Retinal pigment epithelial cell (primary cell): Measurements from ENCODE around the gene RAD50.
"Not testable (repeated sequence)": the region's sequence is repeated elsewhere in the genome, so short reads cannot be mapped to it uniquely, and the experiment has no call there.

Experiments
- DNase-seq: peaks from one replicate; pipeline ENCODE4 v3.0.0-alpha.2; 2010; ENCODE audit warnings: low read depth
- H3K4me3 ChIP-seq: 2 replicates; pipeline ENCODE4 v1.5.1; 2011; ENCODE audit warnings: mild to moderate bottlenecking, low read length, control low read depth, moderate library complexity
- TF ChIP-seq, protein P1 (sequence below): conservative IDR thresholded peaks from 2 replicates; pipeline ENCODE4 v1.5.1; 2011; ENCODE audit warnings: low read depth, low read length, control low read depth, inconsistent platforms

RAD50 gene

DNA sequence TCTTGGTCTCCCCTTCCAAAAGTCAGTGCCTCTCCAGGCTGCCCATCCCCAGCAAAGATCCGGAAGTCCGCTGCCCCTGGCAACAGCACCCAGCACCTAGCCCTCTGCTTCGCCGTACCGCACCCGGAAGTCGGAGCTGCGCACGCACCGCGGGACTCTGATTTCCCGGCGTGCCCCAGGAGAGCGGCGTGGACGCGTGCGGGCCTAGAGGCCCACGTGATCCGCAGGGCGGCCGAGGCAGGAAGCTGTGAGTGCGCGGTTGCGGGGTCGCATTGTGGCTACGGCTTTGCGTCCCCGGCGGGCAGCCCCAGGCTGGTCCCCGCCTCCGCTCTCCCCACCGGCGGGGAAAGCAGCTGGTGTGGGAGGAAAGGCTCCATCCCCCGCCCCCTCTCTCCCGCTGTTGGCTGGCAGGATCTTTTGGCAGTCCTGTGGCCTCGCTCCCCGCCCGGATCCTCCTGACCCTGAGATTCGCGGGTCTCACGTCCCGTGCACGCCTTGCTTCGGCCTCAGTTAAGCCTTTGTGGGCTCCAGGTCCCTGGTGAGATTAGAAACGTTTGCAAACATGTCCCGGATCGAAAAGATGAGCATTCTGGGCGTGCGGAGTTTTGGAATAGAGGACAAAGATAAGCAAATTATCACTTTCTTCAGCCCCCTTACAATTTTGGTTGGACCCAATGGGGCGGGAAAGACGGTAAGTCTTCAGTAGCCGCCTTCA, at the start of gene RAD50:
RAD50 (plus strand) TSS at position 215 of the 715 bp plus-strand sequence; CDS start at position 563, 348 bp downstream.
- TF ChIP-seq, protein P1, sequence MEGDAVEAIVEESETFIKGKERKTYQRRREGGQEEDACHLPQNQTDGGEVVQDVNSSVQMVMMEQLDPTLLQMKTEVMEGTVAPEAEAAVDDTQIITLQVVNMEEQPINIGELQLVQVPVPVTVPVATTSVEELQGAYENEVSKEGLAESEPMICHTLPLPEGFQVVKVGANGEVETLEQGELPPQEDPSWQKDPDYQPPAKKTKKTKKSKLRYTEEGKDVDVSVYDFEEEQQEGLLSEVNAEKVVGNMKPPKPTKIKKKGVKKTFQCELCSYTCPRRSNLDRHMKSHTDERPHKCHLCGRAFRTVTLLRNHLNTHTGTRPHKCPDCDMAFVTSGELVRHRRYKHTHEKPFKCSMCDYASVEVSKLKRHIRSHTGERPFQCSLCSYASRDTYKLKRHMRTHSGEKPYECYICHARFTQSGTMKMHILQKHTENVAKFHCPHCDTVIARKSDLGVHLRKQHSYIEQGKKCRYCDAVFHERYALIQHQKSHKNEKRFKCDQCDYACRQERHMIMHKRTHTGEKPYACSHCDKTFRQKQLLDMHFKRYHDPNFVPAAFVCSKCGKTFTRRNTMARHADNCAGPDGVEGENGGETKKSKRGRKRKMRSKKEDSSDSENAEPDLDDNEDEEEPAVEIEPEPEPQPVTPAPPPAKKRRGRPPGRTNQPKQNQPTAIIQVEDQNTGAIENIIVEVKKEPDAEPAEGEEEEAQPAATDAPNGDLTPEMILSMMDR, result no peak
- DNase-seq, result peak; percentile 60
- H3K4me3 ChIP-seq, result peak within 1 kb of the TSS; percentile 65

DNA sequence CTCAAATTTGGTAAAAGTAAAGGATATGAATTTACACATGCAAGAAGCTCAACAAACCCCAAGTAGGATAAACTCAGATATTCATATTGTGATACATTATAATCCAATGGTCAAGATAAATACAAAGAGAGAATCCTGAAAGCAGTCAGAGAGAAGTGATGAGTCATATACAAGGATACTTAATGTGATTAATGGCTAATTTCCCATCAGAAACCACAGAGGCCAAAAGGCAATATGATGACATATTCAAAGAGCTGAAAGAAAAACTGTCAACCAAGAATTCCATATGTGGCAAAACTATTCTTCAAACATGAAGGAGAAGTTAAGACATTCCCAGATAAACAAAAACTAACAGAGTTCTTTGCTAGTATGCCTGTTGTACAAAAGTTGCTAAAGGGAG, 46.7 kb upstream of the RAD50 start:
- no peak for DNase-seq
- TF ChIP-seq, protein P1, result no peak
- H3K4me3 ChIP-seq, result no peak overlapping the region

DNA sequence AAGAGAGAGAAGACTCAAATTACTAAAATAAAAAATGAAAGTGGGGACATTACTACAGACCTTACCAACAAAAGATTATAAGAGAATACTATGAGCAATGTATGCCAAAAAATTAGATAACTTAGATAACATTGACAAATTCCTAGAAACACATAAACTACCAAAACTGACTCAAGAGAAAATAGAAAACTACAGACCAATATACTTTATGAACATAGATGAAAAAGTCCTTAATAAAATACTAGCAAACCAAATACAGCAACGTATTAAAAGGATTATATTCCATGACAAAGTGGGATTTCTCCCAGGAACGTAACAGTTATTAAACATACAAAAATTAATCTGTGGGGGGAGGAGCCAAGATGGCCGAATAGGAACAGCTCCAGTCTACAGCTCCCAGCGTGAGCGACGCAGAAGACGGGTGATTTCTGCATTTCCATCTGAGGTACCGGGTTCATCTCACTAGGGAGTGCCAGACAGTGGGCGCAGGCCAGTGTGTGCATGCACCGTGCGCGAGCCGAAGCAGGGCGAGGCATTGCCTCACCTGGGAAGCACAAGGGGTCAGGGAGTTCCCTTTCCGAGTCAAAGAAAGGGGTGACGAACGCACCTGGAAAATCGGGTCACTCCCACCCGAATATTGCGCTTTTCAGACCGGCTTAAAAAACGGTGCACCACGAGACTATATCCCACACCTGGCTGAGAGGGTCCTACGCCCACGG, 43.0 kb upstream of the RAD50 start:
- not testable (repeated sequence) for DNase-seq, H3K4me3 ChIP-seq

DNA sequence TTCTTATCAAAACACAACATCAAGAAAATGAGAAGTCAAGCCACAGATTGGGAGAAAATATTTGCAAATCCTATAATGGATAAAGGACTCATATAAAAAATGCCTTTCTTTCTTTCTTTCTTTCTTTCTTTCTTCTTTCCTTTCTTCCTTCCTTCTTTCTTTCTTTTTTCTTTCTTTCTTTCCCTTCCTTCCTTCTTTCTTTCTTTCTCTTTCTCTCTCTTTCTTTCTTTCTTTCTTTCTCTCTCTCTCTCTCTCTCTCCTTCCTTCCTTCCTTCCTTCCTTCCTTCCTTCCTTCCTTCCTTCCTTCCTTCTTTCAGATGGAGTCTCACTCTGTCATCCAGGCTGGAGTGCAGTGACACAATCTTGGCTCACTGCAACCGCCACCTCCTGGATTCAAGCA, 34.7 kb upstream of the RAD50 start:
- not testable (repeated sequence) for H3K4me3 ChIP-seq, DNase-seq

DNA sequence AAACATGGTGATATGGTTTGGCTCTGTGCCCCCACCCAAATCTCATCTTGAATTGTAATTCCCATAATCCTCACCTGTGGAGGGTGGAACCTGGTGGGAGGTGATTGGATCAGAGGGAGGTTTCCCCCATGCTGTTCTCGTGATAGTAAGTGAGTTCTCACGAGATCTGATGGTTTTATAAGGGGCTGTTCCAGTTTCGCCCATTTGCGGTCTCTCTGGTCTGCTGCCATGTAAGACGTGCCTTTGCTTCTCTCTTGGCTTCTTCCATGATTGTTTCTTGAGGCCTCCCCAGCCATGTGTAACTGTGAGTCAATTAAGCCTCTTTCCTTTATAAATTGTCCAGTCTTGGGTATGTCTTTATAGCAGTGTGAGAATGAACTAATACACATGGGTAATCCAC, 31.9 kb upstream of the RAD50 start:
- H3K4me3 ChIP-seq, DNase-seq: not testable (repeated sequence)

DNA sequence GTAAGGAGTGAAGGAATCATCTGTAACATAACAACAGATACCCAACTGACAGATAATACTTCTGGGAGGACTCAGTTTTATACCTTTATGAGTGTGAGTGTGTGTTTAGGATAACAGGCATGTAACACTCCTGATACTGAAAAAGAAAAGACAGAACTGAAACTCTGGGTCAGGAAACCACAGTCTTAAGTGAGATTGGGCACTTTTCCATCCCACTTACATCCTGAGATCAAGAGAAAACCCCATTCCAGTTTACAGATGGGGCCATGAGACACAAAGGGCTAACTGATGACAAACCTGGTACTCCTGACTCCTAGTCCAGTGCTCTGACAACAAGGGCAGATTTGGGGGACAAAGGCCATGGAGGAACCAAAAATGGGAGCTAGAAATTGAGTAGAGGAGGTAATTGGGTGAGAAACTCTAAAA, 31.5 kb upstream of the RAD50 start:
- no peak overlapping the region for H3K4me3 ChIP-seq
- DNase-seq, result no peak
- TF ChIP-seq, protein P1, result no peak

DNA sequence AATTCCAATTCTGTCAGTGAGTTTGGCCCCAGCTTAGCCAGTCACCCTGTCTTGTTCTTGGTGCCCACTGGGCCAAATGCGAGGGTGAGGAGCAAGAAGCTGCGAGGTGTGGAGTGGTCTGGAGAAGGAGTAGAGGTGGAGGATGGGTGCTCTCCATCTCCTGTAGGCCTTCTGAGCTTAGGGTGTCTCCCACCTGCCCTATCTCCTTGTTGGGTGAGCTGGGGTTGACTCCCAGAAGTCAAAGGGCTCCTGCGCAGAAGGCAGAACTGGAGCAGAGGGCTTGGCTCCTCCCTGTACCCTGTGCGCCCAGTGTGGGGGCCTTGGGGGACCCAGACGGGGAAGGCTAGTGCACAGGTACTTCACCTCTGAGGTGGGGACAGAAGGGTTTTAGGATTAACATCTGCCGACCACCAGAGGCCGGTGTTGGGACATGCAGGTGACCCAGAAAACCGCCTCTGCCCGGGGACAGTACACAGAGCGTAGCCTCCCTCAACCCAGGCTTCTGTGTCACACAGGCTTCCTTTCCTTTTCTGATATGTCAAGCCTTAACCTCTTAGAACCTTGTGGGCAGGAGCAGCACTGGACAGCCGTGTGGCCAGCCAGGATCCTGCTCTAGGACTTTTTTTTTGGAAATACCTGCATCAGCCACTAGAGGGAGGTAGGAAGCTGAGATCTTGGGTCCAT, 30.3 kb upstream of the RAD50 start:
- TF ChIP-seq, protein P1, result peak; percentile 77
- DNase-seq, result no peak
- H3K4me3 ChIP-seq, result no peak overlapping the region

DNA sequence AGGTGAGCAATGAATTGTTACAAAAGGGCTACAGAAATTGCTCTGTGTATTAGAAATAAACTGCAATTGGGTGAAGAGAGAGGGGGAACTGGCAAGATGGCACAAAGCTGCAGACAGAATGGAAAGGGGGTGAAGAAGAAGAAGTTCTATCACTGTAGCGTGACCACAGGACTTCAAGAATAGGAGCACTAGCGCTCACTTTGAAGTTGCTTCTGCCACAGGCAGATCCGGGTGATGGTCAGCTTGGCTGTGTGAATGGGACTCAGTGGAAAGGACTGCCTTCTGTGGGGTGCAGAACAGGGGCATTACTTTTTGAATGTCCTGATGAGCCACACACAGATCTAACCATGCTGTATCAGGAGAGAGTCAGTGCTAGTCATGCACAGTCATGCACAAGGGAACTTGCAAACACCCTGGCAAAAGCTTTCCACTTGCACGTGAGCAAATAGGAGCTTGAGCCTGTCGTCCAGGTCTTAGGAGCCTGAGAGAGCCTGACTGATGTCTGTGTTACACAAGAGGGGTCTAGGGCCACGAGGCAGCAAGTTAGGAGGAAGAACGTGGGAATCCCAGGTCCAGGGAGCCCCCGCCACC, 29.7 kb upstream of the RAD50 start:
- H3K4me3 ChIP-seq, result no peak overlapping the region
- DNase-seq, result no peak
- TF ChIP-seq, protein P1, result no peak
